GM19463 (cell line): ENCODE results near the gene RBBP9.
A peak's percentile ranks its signal among the peaks of the same experiment; 100 is the strongest.
"Not testable (repeated sequence)": the region's sequence is repeated elsewhere in the genome, so short reads cannot be mapped to it uniquely, and the experiment has no call there.

Experiments
- ATAC-seq: cut with Tn5 transposase; IDR thresholded peaks from one replicate; pipeline ENCODE4 v1.9.1; 2021; ENCODE audit warnings: mild to moderate bottlenecking, moderate library complexity; ENCODE audit not compliant: unreplicated experiment

The RBBP9 gene

DNA sequence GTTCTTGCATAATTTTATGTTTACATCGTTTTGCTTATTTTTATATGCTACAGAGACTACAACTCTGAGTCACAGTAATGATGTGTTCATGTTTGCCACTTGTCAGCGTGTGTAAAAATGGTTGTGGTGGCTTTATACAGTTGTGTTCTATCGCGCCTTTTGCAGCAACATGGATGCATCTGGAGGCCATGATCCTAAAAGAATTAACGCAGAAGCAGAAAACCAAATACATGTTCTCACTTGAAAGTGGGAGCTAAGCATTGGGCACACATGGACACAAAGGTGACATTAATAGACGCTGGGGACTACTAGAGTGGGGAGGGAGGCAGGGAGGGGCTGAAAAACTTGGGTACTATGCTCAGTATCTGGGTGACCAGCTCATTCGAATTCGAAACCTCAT lies 9.7 kb upstream of the RBBP9 start:
- ATAC-seq: no peak

- ATAC-seq: no peak
Measured at GRCh38 chr20:18504479-18505060, 7.5 kb upstream of the RBBP9 start.

GRCh38 chr20:18501672-18502071 lies 4.6 kb upstream of the RBBP9 start:
- not testable (repeated sequence) for ATAC-seq

GRCh38 chr20:18497603-18498002 lies 578 bp upstream of the RBBP9 start:
- ATAC-seq: no peak

DNA sequence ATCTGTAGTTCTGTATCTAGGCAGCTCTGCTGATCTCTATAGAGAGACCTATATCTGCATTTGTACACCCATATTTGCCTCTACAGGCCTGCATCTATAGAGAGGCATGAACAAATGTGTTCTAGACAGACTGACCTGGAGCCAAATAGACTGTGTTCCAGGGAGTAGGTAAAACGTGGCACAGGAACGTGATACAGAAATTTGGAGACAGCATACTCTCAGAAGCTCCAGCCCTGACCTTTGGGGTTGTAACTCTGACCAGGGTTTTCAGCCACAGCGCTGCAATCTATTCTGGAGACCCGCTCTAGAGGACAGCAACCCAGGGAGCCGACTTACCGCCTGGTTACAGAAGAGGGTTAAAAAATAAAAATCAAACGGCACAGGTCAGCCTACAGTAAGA lies 983 bp downstream of the RBBP9 start:
- no peak for ATAC-seq

GRCh38 chr20:18488301-18488700 lies 8.7 kb downstream of the RBBP9 start:
- ATAC-seq: no peak

DNA sequence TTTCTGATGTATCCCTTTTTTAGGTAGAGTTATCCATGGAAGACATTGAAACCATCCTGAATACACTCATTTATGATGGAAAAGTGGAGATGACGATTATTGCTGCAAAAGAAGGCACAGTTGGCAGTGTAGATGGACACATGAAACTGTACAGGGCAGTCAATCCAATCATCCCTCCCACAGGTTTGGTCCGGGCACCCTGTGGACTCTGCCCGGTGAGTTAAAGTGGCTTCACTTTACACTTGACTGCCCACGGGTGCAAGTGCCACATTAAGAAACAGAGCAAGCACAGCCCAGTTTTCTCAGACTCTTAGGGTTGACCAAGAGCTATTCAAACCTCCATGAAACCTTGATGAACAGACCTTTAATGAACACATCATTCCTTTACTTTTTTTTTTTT lies 15.4 kb downstream of the RBBP9 start:
- ATAC-seq: no peak

DNA sequence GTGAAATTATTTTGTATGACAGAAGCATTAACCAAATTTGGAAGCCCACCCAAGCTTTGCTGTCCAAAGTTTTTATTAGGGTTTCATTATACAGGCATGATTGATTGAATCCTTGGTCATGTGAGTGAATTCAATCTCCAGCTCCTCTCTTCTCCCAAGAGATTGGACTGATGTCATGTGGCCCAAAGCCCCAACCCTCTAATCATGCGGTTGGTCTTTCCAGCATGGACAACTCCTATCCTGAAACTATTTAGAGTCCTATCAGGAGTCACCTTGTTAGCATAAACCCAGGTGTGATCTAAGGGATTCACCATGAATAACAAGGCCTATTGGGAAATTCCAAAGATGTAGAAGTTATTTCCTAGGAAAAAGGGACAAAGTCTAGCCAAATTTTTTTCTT lies 19.2 kb downstream of the RBBP9 start:
- ATAC-seq: no peak

DNA sequence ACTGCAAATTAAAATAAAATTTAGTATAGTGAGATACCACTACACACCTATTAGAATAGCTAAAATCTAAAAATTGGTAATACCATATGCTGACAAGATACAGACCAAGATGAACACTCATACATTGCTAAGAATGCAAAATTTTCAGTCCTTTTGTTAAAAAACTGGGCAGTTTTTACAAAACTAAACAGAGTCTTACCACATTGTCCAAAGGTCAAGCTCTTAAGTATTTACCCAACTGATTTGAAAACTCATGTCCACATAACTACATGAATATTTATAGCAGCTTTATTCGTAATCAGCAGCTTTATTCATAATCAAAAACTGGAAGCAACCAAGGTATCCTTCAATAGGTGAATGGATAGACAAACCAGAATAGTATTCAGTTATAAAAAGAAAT lies 19.8 kb downstream of the RBBP9 start:
- ATAC-seq: no peak

DNA sequence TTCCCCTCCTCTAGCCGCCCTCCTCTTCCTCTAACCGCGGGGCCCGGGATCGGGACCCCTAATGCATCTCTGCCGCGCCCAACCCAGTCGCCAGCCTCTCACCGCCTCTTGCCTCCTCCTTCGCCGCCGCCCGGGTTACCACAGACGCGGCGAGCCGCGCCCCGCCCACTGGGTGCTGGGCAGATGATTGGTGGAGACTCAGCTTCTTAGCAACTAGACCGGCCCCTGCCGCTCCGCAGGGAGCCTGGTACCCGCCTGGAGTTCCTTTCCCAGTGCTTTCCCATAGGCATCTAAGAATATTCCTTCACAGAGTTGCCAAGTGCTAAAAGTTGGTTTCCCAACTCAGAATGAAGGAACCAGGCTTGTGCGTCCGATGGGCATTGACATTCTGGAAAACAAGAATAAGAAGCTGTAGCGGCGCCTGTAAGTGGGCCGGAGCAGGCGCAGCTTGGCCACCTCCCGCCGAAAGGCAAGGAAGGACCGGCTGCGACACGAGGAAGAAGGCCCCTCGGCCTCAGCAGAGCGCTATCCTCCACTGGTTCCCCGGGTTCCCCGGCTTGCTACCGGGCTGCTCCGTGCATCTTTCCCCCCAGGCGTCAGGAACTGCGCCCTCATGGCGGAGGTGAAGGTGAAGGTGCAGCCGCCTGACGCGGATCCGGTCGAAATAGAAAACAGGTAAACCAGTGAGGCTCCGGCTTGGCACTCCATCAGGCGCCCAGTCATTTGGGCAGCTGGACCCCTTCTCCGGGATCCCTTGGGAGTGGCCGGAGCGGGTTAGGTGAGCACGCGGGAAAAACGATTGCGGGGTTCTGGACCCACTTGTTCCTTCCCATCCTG lies 29.9 kb downstream of the RBBP9 start, which contains the start of the genes DZANK1 and POLR3F:
DZANK1 (minus strand) TSS at position 137 of the 837 bp plus-strand sequence. CDS start 1,672 bp downstream, outside the sequence.
POLR3F (plus strand) TSS at position 497 of the 837 bp plus-strand sequence; CDS start at position 614, 117 bp downstream.
- peak; percentile 96 for ATAC-seq

GRCh38 chr20:18466574-18466893 lies 30.5 kb downstream of the RBBP9 start:
- ATAC-seq: peak; percentile 28

- ATAC-seq: peak; percentile 25
Measured at GRCh38 chr20:18465536-18466200, 31.4 kb downstream of the RBBP9 start.

GRCh38 chr20:18456600-18456999 lies 40.4 kb downstream of the RBBP9 start:
- no peak for ATAC-seq

DNA sequence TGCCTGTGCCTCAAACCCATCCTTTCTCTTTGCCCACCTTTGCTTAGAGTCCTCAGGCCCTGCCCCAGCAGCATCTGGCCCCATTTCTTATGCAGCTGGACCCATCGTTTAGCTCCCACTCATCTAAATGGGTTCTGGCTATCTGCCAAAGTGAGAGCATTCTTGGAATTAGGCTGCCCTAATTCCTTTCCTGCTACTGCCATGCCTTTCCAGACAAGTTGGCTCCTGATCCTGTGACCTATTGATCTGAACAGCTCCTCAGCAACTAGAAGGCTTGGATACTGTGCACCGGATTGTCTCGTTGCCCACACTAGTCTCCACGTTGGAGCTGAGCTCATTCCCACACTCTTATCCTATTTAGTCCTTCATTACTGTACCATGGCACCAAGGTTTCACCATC lies 53.1 kb downstream of the RBBP9 start:
- no peak for ATAC-seq

- no peak for ATAC-seq
Measured at GRCh38 chr20:18440403-18440802, 56.6 kb downstream of the RBBP9 start.

GRCh38 chr20:18436847-18437246 lies 60.2 kb downstream of the RBBP9 start:
- ATAC-seq: no peak
